ENCODE measurements around the gene CCDC172. TPM values are rescaled to one million over a fixed set of nuclear protein-coding genes. Genes with fewer than 3 reads are reported as not detected.

Gene CCDC172
- total and polyA plus RNA-seq, 4 donors = not detected

- no peaks in the 10 kb centered on the region for H3K27me3 ChIP-seq (ENCODE audit: control insufficient read depth in 3 of 3, insufficient read depth in 3 of 3, low read length in 2 of 3)
- DNase-seq (no peak), ATAC-seq (ENCODE audit: insufficient read depth, low FRiP score) (no peak)
- H3K4me1 ChIP-seq (ENCODE audit: control insufficient read depth in 5 of 5, insufficient read depth in 5 of 5, low read length in 5 of 5) = no peaks in the 10 kb centered on the region
- no peak overlapping the region for H3K4me3 ChIP-seq
- no peaks in the 10 kb centered on the region for H3K9me3 ChIP-seq (ENCODE audit: control insufficient read depth in 4 of 4, insufficient read depth in 3 of 4, low read length in 3 of 4)
- H3K36me3 ChIP-seq (ENCODE audit: control insufficient read depth in 4 of 4, insufficient read depth in 4 of 4, low read length in 4 of 4) = no peaks in the 10 kb centered on the region
- no peak overlapping the region for H3K27ac ChIP-seq (ENCODE audit: low read depth in 1 of 2, low read length in 1 of 2)
- H3K9ac ChIP-seq (ENCODE audit: insufficient read depth in 1 of 2, low read length in 2 of 2) = no peak overlapping the region
- TF ChIP-seq, protein P1, sequence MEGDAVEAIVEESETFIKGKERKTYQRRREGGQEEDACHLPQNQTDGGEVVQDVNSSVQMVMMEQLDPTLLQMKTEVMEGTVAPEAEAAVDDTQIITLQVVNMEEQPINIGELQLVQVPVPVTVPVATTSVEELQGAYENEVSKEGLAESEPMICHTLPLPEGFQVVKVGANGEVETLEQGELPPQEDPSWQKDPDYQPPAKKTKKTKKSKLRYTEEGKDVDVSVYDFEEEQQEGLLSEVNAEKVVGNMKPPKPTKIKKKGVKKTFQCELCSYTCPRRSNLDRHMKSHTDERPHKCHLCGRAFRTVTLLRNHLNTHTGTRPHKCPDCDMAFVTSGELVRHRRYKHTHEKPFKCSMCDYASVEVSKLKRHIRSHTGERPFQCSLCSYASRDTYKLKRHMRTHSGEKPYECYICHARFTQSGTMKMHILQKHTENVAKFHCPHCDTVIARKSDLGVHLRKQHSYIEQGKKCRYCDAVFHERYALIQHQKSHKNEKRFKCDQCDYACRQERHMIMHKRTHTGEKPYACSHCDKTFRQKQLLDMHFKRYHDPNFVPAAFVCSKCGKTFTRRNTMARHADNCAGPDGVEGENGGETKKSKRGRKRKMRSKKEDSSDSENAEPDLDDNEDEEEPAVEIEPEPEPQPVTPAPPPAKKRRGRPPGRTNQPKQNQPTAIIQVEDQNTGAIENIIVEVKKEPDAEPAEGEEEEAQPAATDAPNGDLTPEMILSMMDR (IDR thresholded peaks at IDR 0.05; ENCODE audit: control extremely low read depth, extremely low read depth) = no peak
- 80 to 89% methylated on average over 3 of the region's 3 CpGs for WGBS, 2 donors
Measured at GRCh38 chr10:116298586-116298985, 25.7 kb upstream of the CCDC172 start.

DNA sequence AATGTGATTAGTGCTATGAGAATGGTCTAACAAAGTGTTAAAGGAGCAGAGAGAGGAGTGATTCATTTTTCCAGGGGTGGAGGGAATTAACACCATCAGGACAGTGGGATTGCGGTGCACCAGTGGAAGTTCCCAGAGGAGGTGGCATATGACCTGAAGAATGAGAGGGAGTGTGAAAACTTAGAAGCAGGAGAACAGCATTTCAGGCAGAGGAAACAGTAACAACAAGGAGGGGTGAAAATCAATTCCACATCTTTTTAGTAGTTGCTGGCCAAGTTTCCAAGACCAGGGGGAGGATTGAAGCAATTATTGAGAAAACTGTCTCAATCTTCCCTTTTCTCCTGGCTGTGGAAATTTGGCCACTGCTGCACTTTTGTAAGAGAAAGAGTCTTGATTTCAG is 23.7 kb upstream of the CCDC172 start:
- Histone ChIP-seq H3K4me3 (no peak overlapping the region), H3K36me3 (ENCODE audit: control insufficient read depth in 4 of 4, insufficient read depth in 4 of 4, low read length in 4 of 4) (no peaks in the 10 kb centered on the region), H3K27ac (ENCODE audit: low read depth in 1 of 2, low read length in 1 of 2) (no peak overlapping the region), H3K27me3 (ENCODE audit: control insufficient read depth in 3 of 3, insufficient read depth in 3 of 3, low read length in 2 of 3) (no peaks in the 10 kb centered on the region), H3K9me3 (ENCODE audit: control insufficient read depth in 4 of 4, insufficient read depth in 3 of 4, low read length in 3 of 4) (peaks cover 0 to 2% (median 0%) of the 10 kb centered on the region in 4 donors), H3K9ac (ENCODE audit: insufficient read depth in 1 of 2, low read length in 2 of 2) (no peak overlapping the region), H3K4me1 (ENCODE audit: control insufficient read depth in 5 of 5, insufficient read depth in 5 of 5, low read length in 5 of 5) (no peaks in the 10 kb centered on the region)
- DNase-seq (peak in 1 of 3 donors; percentile 29), ATAC-seq (ENCODE audit: insufficient read depth, low FRiP score) (no peak)
- WGBS, 2 donors = 74 to 85% methylated on average over 1 of the region's 1 CpG
- TF ChIP-seq, protein P1 (IDR thresholded peaks at IDR 0.05; ENCODE audit: control extremely low read depth, extremely low read depth) = no peak

GRCh38 chr10:116304923-116305322 is 19.3 kb upstream of the CCDC172 start:
- 66 to 75% methylated on average over 1 of the region's 1 CpG for WGBS, 2 donors
- Histone ChIP-seq H3K36me3 (ENCODE audit: control insufficient read depth in 4 of 4, insufficient read depth in 4 of 4, low read length in 4 of 4) (no peaks in the 10 kb centered on the region), H3K9me3 (ENCODE audit: control insufficient read depth in 4 of 4, insufficient read depth in 3 of 4, low read length in 3 of 4) (peaks cover 0 to 2% (median 0%) of the 10 kb centered on the region in 4 donors), H3K4me1 (ENCODE audit: control insufficient read depth in 5 of 5, insufficient read depth in 5 of 5, low read length in 5 of 5) (no peaks in the 10 kb centered on the region), H3K27me3 (ENCODE audit: control insufficient read depth in 3 of 3, insufficient read depth in 3 of 3, low read length in 2 of 3) (no peaks in the 10 kb centered on the region), H3K27ac (ENCODE audit: low read depth in 1 of 2, low read length in 1 of 2) (no peak overlapping the region), H3K9ac (ENCODE audit: insufficient read depth in 1 of 2, low read length in 2 of 2) (no peak overlapping the region), H3K4me3 (no peak overlapping the region)
- TF ChIP-seq, protein P1 (IDR thresholded peaks at IDR 0.05; ENCODE audit: control extremely low read depth, extremely low read depth) = no peak
- ATAC-seq (ENCODE audit: insufficient read depth, low FRiP score) = no peak
- no peak for DNase-seq

- no peaks in the 10 kb centered on the region for H3K27me3 ChIP-seq (ENCODE audit: control insufficient read depth in 3 of 3, insufficient read depth in 3 of 3, low read length in 2 of 3)
- WGBS, 2 donors = 77 to 86% methylated on average over 2 of the region's 2 CpGs
- ATAC-seq (ENCODE audit: insufficient read depth, low FRiP score) (no peak), DNase-seq (no peak)
- no peaks in the 10 kb centered on the region for H3K4me1 ChIP-seq (ENCODE audit: control insufficient read depth in 5 of 5, insufficient read depth in 5 of 5, low read length in 5 of 5)
- H3K27ac ChIP-seq (ENCODE audit: low read depth in 1 of 2, low read length in 1 of 2) = no peak overlapping the region
- H3K9ac ChIP-seq (ENCODE audit: insufficient read depth in 1 of 2, low read length in 2 of 2) = no peak overlapping the region
- H3K4me3 ChIP-seq = no peak overlapping the region
- H3K9me3 ChIP-seq (ENCODE audit: control insufficient read depth in 4 of 4, insufficient read depth in 3 of 4, low read length in 3 of 4) = peaks cover 0 to 2% (median 0%) of the 10 kb centered on the region in 4 donors
- no peaks in the 10 kb centered on the region for H3K36me3 ChIP-seq (ENCODE audit: control insufficient read depth in 4 of 4, insufficient read depth in 4 of 4, low read length in 4 of 4)
- TF ChIP-seq, protein P1 (IDR thresholded peaks at IDR 0.05; ENCODE audit: control extremely low read depth, extremely low read depth) = no peak
Measured at GRCh38 chr10:116306847-116307246, 17.4 kb upstream of the CCDC172 start.

Measured in lung (tissue), 12 donors.